PC-3 (cell line): Measurements from ENCODE around the gene PHC2. TPM values are rescaled to one million over a fixed set of nuclear protein-coding genes. Genes with fewer than 3 reads are reported as not detected.

ENCODE experiments used
- ATAC-seq: fragments of 200-7000 bp; cut with Tn5 transposase; 2 replicates; pipeline ENCODE4 v1.9.1; 2020; ENCODE audit warnings: mild to moderate bottlenecking, moderate library complexity
- BruUV-seq: library from RNA; stranded (reverse); fragments of 400-500 nt; replicated peaks from 2 replicates; lab custom pipeline; 2021; lab: Mats Ljungman, UMichigan
- CTCF ChIA-PET: fragments of 300-600 bp; sonication (Branson Sonifier 250); formaldehyde crosslinking; loops from one replicate; lab custom pipeline; 2022; ENCODE audit warnings: antibody characterized with exemption; lab: Charles Lee
- POLR2A ChIA-PET: fragments of 300-600 bp; sonication (Branson Sonifier 250); formaldehyde crosslinking; loops from one replicate; lab custom pipeline; 2022; ENCODE audit warnings: antibody characterized with exemption; ENCODE audit not compliant: unreplicated experiment; lab: Charles Lee
- DNase-seq: peaks from one replicate; pipeline ENCODE4 v3.0.0-alpha.2; 2015
- H2AFZ ChIP-seq: fragments of 300-600 bp; sonication (generic); 2 replicates; pipeline ENCODE4 v1.6.0; 2016; ENCODE audit warnings: antibody characterized with exemption, low read length
- H3F3A ChIP-seq: fragments of 300-600 bp; sonication (generic); one replicate; pipeline ENCODE4 v1.6.0; 2017; ENCODE audit warnings: antibody characterized with exemption, low read length, control low read depth, mild to moderate bottlenecking; ENCODE audit not compliant: unreplicated experiment
- H3K27ac ChIP-seq: fragments of 300-600 bp; sonication (generic); 2 replicates; pipeline ENCODE4 v1.5.1; 2016; ENCODE audit warnings: mild to moderate bottlenecking, low read length
- H3K27me3 ChIP-seq: fragments of 300-600 bp; sonication (generic); 2 replicates; pipeline ENCODE4 v1.6.1; 2016; ENCODE audit warnings: low read length, mixed read lengths
- H3K36me3 ChIP-seq: fragments of 300-600 bp; sonication (generic); 2 replicates; pipeline ENCODE4 v1.6.1; 2016; ENCODE audit warnings: low read depth, mixed run types, low read length, mixed read lengths
- H3K4me1 ChIP-seq: fragments of 300-600 bp; sonication (generic); 2 replicates; pipeline ENCODE4 v1.5.1; 2016; ENCODE audit warnings: low read length; ENCODE audit not compliant: insufficient read depth
- H3K4me2 ChIP-seq: fragments of 300-600 bp; sonication (generic); 2 replicates; pipeline ENCODE4 v1.6.0; 2016; ENCODE audit warnings: low read length
- H3K4me3 ChIP-seq: fragments of 300-600 bp; sonication (generic); 2 replicates; pipeline ENCODE4 v1.5.1; 2016; ENCODE audit warnings: mild to moderate bottlenecking, low read length, mixed read lengths
- H3K79me2 ChIP-seq: fragments of 300-600 bp; sonication (generic); 2 replicates; pipeline ENCODE4 v1.6.1; 2017; ENCODE audit warnings: low read length, mixed read lengths
- H3K9ac ChIP-seq: fragments of 300-600 bp; sonication (generic); 2 replicates; pipeline ENCODE4 v1.6.0; 2016; ENCODE audit warnings: mild to moderate bottlenecking, low read length
- H3K9me2 ChIP-seq: fragments of 300-600 bp; sonication (generic); replicated peaks from 2 replicates; pipeline ENCODE4 v1.6.1; 2016; ENCODE audit warnings: mixed run types, low read length, mixed read lengths
- H3K9me3 ChIP-seq: fragments of 300-600 bp; sonication (generic); 2 replicates; pipeline ENCODE4 v1.6.1; 2016; ENCODE audit warnings: low read length, mixed read lengths
- H4K20me1 ChIP-seq: fragments of 300-600 bp; sonication (generic); 2 replicates; pipeline ENCODE4 v1.6.1; 2016; ENCODE audit warnings: low read length, mixed read lengths
- CTCF ChIP-seq: fragments of 300-600 bp; sonication (generic); conservative IDR thresholded peaks from 2 replicates; pipeline ENCODE4 v1.5.1; 2017; ENCODE audit warnings: antibody characterized with exemption, low read depth, mild to moderate bottlenecking, low read length
- EZH2 ChIP-seq: fragments of 300-600 bp; sonication (generic); IDR thresholded peaks from one replicate; pipeline ENCODE4 v1.6.1; 2017; ENCODE audit warnings: antibody characterized with exemption, mild to moderate bottlenecking, low read length; ENCODE audit not compliant: unreplicated experiment
- EZH2phosphoT487 ChIP-seq: fragments of 300-600 bp; sonication (generic); IDR thresholded peaks from 2 replicates; pipeline ENCODE4 v1.6.1; 2018; ENCODE audit warnings: mild to moderate bottlenecking, antibody characterized with exemption, low read length, borderline replicate concordance
- intact Hi-C: fragments of 100-400 bp; cut with micrococcal nuclease; formaldehyde crosslinking; loops from 2 replicates; pipeline ENCODE4 v1.9.0; 2023
- total RNA-seq: library from RNA; depleted of rRNA; stranded (reverse); fragments of >200 nt; gene quantifications from 2 replicates; pipeline ENCODE4 v1.2.3, GENCODE V29; 2014

The PHC2 gene
- total RNA-seq, 1 experiment from 2014 or later: 134 TPM

GRCh38 chr1:33374336-33375105, 56.4 kb downstream of the PHC2 start:
- TF ChIP-seq CTCF: no peak
- TF ChIP-seq EZH2phosphoT487: no peak
- TF ChIP-seq EZH2: no peak
- H3K4me3 ChIP-seq: no peak overlapping the region
- H3F3A ChIP-seq: no peaks in the 10 kb centered on the region
- no peak overlapping the region for H3K4me2 ChIP-seq
- ATAC-seq (no peak), DNase-seq (no peak)
- no peaks in the 10 kb centered on the region for H3K9me3 ChIP-seq
- no TSS peak for BruUV-seq
- no peaks in the 10 kb centered on the region for H4K20me1 ChIP-seq
- POLR2A ChIA-PET: no interaction called here
- no peaks in the 10 kb centered on the region for H3K27me3 ChIP-seq
- H3K27ac ChIP-seq: no peak overlapping the region
- H3K36me3 ChIP-seq: peaks cover 27% of the 10 kb centered on the region
- CTCF ChIA-PET: interaction anchor here (0.6 kb wide), 1 partner anchor 85 kb away, joined by 3 read pairs; no protein-coding TSS in a partner anchor
- no peaks in the 10 kb centered on the region for H3K4me1 ChIP-seq
- no peak overlapping the region for H3K9ac ChIP-seq
- intact Hi-C loops: no loop called here
- no peaks in the 10 kb centered on the region for H3K79me2 ChIP-seq
- no peak overlapping the region for H2AFZ ChIP-seq
- H3K9me2 ChIP-seq: no peaks in the 10 kb centered on the region

GRCh38 chr1:33373606-33374005, 57.3 kb downstream of the PHC2 start:
- Histone ChIP-seq H3K9ac (no peak overlapping the region), H3K27ac (no peak overlapping the region), H3K27me3 (no peaks in the 10 kb centered on the region), H4K20me1 (no peaks in the 10 kb centered on the region), H3K9me3 (no peaks in the 10 kb centered on the region), H3K4me2 (no peak overlapping the region), H3K4me1 (no peaks in the 10 kb centered on the region), H3K79me2 (no peaks in the 10 kb centered on the region), H3F3A (no peaks in the 10 kb centered on the region), H3K36me3 (peaks cover 27% of the 10 kb centered on the region), H2AFZ (no peak overlapping the region), H3K9me2 (no peaks in the 10 kb centered on the region), H3K4me3 (no peak overlapping the region)
- ATAC-seq: no peak
- intact Hi-C loops: no loop called here
- no TSS peak for BruUV-seq
- POLR2A ChIA-PET: no interaction called here
- TF ChIP-seq CTCF: no peak
- TF ChIP-seq EZH2: no peak
- no peak for TF ChIP-seq EZH2phosphoT487
- DNase-seq: no peak
- CTCF ChIA-PET: no interaction called here

GRCh38 chr1:33372677-33373076, 58.2 kb downstream of the PHC2 start:
- POLR2A ChIA-PET: no interaction called here
- H2AFZ ChIP-seq: no peak overlapping the region
- no peak overlapping the region for H3K4me2 ChIP-seq
- peaks cover 27% of the 10 kb centered on the region for H3K36me3 ChIP-seq
- H3K9me2 ChIP-seq: no peaks in the 10 kb centered on the region
- no peak overlapping the region for H3K27ac ChIP-seq
- ATAC-seq (no peak), DNase-seq (no peak)
- no peaks in the 10 kb centered on the region for H3K27me3 ChIP-seq
- no peaks in the 10 kb centered on the region for H3K79me2 ChIP-seq
- no peak overlapping the region for H3K4me3 ChIP-seq
- no peaks in the 10 kb centered on the region for H3K9me3 ChIP-seq
- CTCF ChIA-PET: interaction anchor here (0.6 to 1.0 kb wide), 3 partner anchors 83 to 238 kb away, joined by 3 to 5 read pairs (median 3); no protein-coding TSS in a partner anchor
- intact Hi-C loops: no loop called here
- H3F3A ChIP-seq: no peaks in the 10 kb centered on the region
- no TSS peak for BruUV-seq
- no peak overlapping the region for H3K9ac ChIP-seq
- H3K4me1 ChIP-seq: no peaks in the 10 kb centered on the region
- no peaks in the 10 kb centered on the region for H4K20me1 ChIP-seq
- peak; percentile 12; the same call in 1 of the 2 replicates for TF ChIP-seq CTCF
- TF ChIP-seq EZH2phosphoT487: no peak
- TF ChIP-seq EZH2: no peak
